ENCODE results near the gene ADARB2. TPM values are rescaled to one million over a fixed set of nuclear protein-coding genes. Genes with fewer than 3 reads are reported as not detected.

The ADARB2 gene
- total RNA-seq, 4 donors from 2014 or later = 0.13 to 6.1 (median 0.57) TPM

DNA sequence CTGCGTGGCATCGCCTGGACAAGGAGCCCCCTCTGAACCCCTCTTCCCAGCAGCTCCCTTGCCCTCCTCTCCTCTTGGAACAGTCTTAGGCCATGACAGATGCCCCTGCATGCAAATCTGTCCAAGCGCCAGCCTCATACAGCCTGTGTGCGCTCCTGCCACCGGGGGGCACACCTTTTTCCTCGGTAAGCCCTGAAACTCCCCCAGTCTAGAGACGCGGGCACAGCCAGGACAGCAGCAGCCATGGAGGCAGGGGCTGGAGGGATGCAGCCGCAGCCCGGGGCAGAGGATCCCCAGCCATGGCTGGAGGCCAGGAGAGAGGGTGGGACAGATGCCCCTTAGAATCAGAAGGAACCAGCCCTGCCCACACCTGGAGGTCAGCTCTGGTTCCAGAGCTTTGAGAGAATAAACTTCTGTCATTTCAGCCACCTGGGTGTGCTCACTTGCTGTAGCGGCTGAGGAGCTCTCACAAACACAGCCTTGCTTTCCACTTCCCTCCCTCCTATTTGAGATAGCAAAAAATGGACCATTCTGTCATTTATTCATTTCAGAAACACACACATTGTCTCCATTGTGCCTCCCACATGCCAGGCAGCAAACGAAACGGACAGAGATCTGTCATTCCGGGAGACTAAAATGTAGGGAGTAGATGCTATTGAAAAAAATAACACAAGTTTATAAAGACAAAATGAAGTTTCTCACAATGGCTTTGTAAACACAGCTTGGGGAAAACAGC lies 439.6 kb downstream of the ADARB2 start:
- TF ChIP-seq, protein P1, sequence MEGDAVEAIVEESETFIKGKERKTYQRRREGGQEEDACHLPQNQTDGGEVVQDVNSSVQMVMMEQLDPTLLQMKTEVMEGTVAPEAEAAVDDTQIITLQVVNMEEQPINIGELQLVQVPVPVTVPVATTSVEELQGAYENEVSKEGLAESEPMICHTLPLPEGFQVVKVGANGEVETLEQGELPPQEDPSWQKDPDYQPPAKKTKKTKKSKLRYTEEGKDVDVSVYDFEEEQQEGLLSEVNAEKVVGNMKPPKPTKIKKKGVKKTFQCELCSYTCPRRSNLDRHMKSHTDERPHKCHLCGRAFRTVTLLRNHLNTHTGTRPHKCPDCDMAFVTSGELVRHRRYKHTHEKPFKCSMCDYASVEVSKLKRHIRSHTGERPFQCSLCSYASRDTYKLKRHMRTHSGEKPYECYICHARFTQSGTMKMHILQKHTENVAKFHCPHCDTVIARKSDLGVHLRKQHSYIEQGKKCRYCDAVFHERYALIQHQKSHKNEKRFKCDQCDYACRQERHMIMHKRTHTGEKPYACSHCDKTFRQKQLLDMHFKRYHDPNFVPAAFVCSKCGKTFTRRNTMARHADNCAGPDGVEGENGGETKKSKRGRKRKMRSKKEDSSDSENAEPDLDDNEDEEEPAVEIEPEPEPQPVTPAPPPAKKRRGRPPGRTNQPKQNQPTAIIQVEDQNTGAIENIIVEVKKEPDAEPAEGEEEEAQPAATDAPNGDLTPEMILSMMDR (IDR thresholded peaks at IDR 0.05) = no peak
- DNase-seq (ENCODE audit: low spot score) = no peak
- ATAC-seq (ENCODE audit: low FRiP score) = no peak

DNA sequence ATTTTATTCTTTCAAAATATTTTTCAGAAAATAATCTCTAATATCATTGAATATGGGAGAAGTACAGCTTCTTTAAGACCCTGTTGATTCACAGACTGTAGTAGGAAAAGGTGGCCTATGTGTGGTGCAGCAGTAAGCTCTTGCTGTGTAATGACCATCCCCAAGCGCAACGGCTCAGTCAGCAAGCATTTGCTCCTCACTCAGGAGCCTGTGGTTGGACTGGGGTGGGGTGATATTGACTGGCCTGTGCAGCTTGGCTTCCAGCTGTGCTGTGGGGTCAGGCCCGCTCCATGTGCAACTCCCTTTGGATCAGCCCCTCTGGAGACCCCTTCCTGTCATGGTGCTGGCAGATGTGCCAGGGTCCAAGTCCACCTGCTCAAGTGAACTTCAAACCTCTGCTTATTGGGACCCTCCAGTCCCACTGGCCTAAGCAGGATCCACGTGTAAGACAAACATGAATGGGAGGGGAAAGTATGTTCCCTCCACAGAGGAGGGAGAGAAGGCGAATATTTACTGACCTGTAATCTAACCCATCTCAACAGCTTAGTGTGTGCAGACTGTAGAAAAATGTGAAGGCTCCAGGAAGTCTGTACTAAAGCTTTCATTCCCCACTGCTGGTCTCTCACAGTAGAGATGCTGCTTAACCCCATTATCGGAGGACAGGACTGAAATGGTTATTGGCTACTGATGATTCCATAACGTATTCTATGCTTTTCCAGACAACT lies 441.4 kb downstream of the ADARB2 start:
- DNase-seq (ENCODE audit: low spot score) = no peak
- TF ChIP-seq, protein P1 (IDR thresholded peaks at IDR 0.05) = no peak
- ATAC-seq (ENCODE audit: low FRiP score) = peak; percentile 19

DNA sequence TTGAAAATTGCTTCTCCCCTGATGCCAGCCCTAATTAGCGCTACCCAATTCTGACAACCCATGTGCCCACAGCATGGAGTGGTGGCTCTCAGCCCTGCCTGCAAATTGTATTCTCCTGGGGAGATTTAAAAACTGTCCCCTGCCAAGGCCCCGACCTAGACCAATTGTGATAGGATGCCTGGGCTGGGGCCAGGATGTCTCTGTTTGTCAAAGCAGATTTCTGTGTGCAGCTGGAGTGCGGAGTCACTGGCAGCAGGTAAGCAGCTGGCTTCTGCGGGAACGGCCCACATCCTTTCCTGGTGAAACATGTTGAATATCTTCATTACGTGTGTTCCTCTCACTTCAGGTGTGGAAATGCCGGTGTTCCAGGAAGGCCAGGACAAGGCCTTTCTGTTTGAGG lies 442.6 kb downstream of the ADARB2 start:
- TF ChIP-seq, protein P1 (IDR thresholded peaks at IDR 0.05) = no peak
- no peak for ATAC-seq (ENCODE audit: low FRiP score)
- DNase-seq (ENCODE audit: low spot score) = no peak

DNA sequence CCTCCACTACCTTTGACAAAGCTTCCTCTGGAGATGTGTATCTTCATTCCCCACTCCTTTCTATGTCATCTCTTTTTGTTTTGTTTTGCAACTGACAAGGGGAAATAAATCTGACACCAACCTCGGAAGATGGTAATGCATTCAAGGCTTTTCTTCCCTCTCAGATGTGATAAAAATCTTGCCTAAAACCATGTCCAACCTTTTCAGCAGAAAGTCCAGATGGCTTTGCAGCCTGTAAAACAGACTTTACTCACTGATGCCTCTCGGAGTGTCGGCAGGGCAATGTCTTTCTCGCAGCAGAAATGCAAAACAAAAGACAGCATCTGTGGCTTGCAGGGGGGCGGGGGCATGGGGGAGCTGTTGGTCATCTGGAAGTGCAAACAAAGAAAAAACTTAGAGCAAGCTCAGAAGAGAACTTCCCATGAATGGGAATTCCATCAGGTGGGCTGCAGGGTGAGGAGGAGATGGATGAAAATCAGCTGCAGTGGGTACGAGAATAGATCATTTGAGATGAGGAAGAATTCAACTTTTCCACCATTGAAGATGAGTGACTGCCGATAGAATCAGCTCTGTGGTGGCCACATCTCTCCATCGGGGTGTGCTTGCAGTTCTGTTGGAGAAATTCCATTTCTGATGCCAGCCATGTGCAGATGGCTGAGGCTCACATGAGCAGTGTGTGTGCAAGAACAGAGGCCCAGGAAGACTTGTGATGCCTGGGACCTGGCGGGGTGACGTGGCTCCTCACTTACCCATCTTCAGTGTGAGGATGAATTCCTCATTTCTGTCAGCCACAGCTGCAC lies 443.5 kb downstream of the ADARB2 start:
- ATAC-seq (ENCODE audit: low FRiP score) = no peak
- no peak for DNase-seq (ENCODE audit: low spot score)
- TF ChIP-seq, protein P1 (IDR thresholded peaks at IDR 0.05) = no peak

DNA sequence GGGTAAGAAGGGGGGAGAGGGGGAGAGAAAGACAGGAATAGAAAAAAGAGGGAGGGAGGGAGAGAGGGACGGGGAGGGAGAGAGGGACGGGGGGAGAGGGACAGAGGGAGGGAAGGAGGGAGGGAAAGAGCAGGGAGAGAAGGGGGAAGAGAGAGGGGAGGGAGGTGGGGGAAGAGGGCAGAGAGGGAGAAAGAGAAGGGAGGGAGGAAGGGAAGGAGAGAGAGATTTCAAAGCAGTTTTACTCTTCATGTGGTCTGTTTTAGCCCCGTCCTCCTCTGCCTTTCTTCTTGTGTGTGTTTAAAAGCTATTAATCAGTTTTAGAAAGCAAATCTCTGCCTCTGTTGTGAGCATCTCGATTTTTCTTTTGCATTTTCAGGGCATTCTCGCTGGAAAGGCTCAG lies 444.2 kb downstream of the ADARB2 start:
- ATAC-seq (ENCODE audit: low FRiP score) = no peak
- no peak for DNase-seq (ENCODE audit: low spot score)
- TF ChIP-seq, protein P1 (IDR thresholded peaks at IDR 0.05) = no peak

DNA sequence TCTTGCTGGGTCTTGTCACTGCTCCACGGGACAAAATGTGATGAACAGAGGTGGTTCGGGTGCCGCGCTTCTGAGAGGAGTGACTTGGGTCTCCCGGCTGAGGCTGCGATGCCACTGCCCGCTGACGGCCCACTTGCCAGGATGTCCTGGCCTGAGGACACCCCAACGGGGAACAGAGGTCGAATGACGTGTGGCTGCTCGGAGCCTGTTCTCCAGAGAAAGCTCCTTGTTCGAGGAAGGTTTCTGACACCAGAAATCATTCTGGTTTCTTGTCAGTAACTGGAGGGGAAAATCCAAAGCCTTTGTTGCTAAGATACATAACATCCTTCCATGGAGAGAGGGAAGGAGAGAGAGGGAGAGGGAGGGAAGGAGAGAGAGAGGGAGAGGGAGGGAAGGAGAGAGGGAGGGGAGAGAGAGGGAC lies 444.7 kb downstream of the ADARB2 start:
- DNase-seq (ENCODE audit: low spot score) (no peak), ATAC-seq (ENCODE audit: low FRiP score) (no peak)

More for the DNA sequence above, 444.7 kb downstream of the ADARB2 start:
- TF ChIP-seq, protein P1 (IDR thresholded peaks at IDR 0.05) = no peak
